HEK293 (cell line): ENCODE measurements around the gene SPACDR.
A peak's percentile ranks its signal among the peaks of the same experiment; 100 is the strongest.

ENCODE experiments used
- CTCF ChIP-seq: fragments of 450-650 bp; formaldehyde crosslinking; IDR thresholded peaks from 2 replicates; pipeline ENCODE4 v1.5.1; 2016; ENCODE audit warnings: missing biosample characterization, missing genetic modification characterization
- GLIS2 ChIP-seq: fragments of 450-650 bp; formaldehyde crosslinking; IDR thresholded peaks from 2 replicates; pipeline ENCODE4 v1.5.1; 2016; ENCODE audit warnings: missing biosample characterization, missing genetic modification characterization
- HOXC10 ChIP-seq: sonication (generic); formaldehyde crosslinking; IDR thresholded peaks from 2 replicates; pipeline ENCODE4 v1.8.1; 2023; ENCODE audit warnings: mild to moderate bottlenecking, missing genetic modification reagents
- IKZF3 ChIP-seq: fragments of 450-650 bp; IDR thresholded peaks from 2 replicates; pipeline ENCODE4 v1.5.0; 2018; ENCODE audit warnings: missing biosample characterization, mild to moderate bottlenecking, missing genetic modification characterization, moderate library complexity
- WT1 ChIP-seq: fragments of 450-650 bp; formaldehyde crosslinking; IDR thresholded peaks from 2 replicates; pipeline ENCODE4 v1.5.1; 2016; ENCODE audit warnings: missing biosample characterization, missing genetic modification characterization
- ZBTB1 ChIP-seq: fragments of 450-650 bp; formaldehyde crosslinking; IDR thresholded peaks from 2 replicates; pipeline ENCODE4 v1.5.1; 2016; ENCODE audit warnings: missing biosample characterization, missing genetic modification characterization
- ZBTB10 ChIP-seq: fragments of 450-650 bp; formaldehyde crosslinking; IDR thresholded peaks from 2 replicates; pipeline ENCODE4 v1.5.1; 2016; ENCODE audit warnings: missing biosample characterization, missing genetic modification characterization
- ZBTB26 ChIP-seq: fragments of 450-650 bp; formaldehyde crosslinking; optimal IDR thresholded peaks from 2 replicates; pipeline ENCODE3; 2016; ENCODE audit warnings: missing biosample characterization, mild to moderate bottlenecking, missing genetic modification characterization
- ZIC2 ChIP-seq: fragments of 450-650 bp; formaldehyde crosslinking; IDR thresholded peaks from 2 replicates; pipeline ENCODE4 v1.5.1; 2016; ENCODE audit warnings: missing biosample characterization, missing genetic modification characterization
- ZNF146 ChIP-seq: fragments of 450-650 bp; formaldehyde crosslinking; IDR thresholded peaks from 2 replicates; pipeline ENCODE4 v1.5.1; 2016; ENCODE audit warnings: missing biosample characterization, missing genetic modification characterization
- ZNF324 ChIP-seq: fragments of 450-650 bp; formaldehyde crosslinking; IDR thresholded peaks from 2 replicates; pipeline ENCODE4 v1.5.1; 2016; ENCODE audit warnings: missing biosample characterization, missing genetic modification characterization
- ZNF335 ChIP-seq: fragments of 450-650 bp; formaldehyde crosslinking; conservative IDR thresholded peaks from 2 replicates; pipeline ENCODE4 v1.5.1; 2016; ENCODE audit warnings: missing biosample characterization, missing genetic modification characterization
- ZNF366 ChIP-seq: fragments of 450-650 bp; formaldehyde crosslinking; conservative IDR thresholded peaks from 2 replicates; pipeline ENCODE4 v1.5.1; 2016; ENCODE audit warnings: missing biosample characterization, missing genetic modification characterization
- ZNF37A ChIP-seq: fragments of 450-650 bp; IDR thresholded peaks from 2 replicates; pipeline ENCODE4 v1.5.1; 2018; ENCODE audit warnings: missing biosample characterization, missing genetic modification characterization
- ZNF473 ChIP-seq: fragments of 450-650 bp; formaldehyde crosslinking; IDR thresholded peaks from 2 replicates; pipeline ENCODE4 v1.5.1; 2017; ENCODE audit warnings: missing biosample characterization, missing genetic modification characterization
- ZNF518A ChIP-seq: fragments of 450-650 bp; formaldehyde crosslinking; conservative IDR thresholded peaks from 2 replicates; pipeline ENCODE4 v1.5.1; 2016; ENCODE audit warnings: low read depth, missing biosample characterization, missing genetic modification characterization
- ZNF610 ChIP-seq: fragments of 450-650 bp; formaldehyde crosslinking; IDR thresholded peaks from 2 replicates; pipeline ENCODE4 v1.5.1; 2016; ENCODE audit warnings: missing biosample characterization, missing genetic modification characterization, borderline replicate concordance
- ZNF639 ChIP-seq: fragments of 450-650 bp; formaldehyde crosslinking; IDR thresholded peaks from 2 replicates; pipeline ENCODE4 v1.5.1; 2016; ENCODE audit warnings: missing biosample characterization, missing genetic modification characterization
- ZNF654 ChIP-seq: fragments of 450-650 bp; formaldehyde crosslinking; IDR thresholded peaks from 2 replicates; pipeline ENCODE4 v1.5.1; 2016; ENCODE audit warnings: low read depth, missing biosample characterization, missing genetic modification characterization
- ZSCAN16 ChIP-seq: fragments of 450-650 bp; formaldehyde crosslinking; IDR thresholded peaks from 2 replicates; pipeline ENCODE4 v1.5.1; 2016; ENCODE audit warnings: missing biosample characterization, missing genetic modification characterization
- ZSCAN30 ChIP-seq: fragments of 450-650 bp; IDR thresholded peaks from 2 replicates; pipeline ENCODE4 v1.5.1; 2018; ENCODE audit warnings: missing biosample characterization, mild to moderate bottlenecking, missing genetic modification characterization, moderate library complexity
- TF ChIP-seq, protein P1 (sequence below): fragments of 450-650 bp; formaldehyde crosslinking; IDR thresholded peaks from 2 replicates; pipeline ENCODE4 v1.5.1; 2017; ENCODE audit warnings: missing biosample characterization, missing genetic modification characterization
- TF ChIP-seq, protein P2 (sequence below): fragments of 450-650 bp; formaldehyde crosslinking; IDR thresholded peaks from 2 replicates; pipeline ENCODE4 v1.5.1; 2016; ENCODE audit warnings: missing biosample characterization, missing genetic modification characterization

SPACDR gene

DNA sequence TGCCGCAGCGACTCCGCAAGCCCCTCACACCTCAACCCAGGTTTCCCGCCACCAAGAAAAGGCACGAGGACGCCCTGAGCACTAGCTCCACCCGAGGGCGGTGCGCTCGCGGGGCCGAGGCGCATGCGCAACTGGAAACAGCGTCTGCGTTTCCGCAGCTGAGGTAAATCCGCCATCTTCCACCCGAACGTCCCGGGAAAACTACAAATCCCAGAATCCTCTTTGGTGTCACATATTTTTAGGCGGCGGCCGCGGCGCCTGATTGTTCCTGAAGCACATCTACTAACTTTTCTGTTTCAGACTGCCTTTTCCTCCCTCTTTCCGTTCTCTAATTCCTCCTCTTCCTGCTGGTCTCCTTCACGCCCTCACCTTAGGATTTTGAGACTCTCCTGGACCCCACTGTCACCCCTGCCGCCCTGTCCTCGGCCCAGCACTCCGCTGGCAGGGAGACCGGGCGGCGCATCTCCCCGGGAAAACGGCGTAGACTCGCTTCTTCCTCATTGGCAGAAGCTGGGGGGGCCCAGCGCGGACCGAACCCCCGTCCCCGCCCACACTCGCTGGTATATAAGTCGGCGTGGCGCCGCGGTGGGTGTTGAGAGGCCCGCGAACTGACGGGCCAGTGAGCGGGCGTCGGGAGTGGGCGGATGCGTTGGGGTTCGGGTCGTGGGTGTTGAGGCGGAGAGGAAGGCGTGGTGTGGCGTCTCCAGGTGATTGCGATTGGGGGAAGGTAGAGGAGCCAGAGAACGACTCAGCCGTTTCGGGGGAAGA lies 35.7 kb downstream of the SPACDR start, which contains the start of gene ZCWPW1 (continued):
- peak; percentile 28 for TF ChIP-seq ZNF518A (tag by site-specific recombination)
- TF ChIP-seq ZBTB26, result peak; percentile 60
- no peak; the same call in none of the 2 replicates for TF ChIP-seq ZNF639 (tag by site-specific recombination)
- peak; percentile 65 for TF ChIP-seq ZSCAN30 (tag by site-specific recombination)
- TF ChIP-seq, protein P1, sequence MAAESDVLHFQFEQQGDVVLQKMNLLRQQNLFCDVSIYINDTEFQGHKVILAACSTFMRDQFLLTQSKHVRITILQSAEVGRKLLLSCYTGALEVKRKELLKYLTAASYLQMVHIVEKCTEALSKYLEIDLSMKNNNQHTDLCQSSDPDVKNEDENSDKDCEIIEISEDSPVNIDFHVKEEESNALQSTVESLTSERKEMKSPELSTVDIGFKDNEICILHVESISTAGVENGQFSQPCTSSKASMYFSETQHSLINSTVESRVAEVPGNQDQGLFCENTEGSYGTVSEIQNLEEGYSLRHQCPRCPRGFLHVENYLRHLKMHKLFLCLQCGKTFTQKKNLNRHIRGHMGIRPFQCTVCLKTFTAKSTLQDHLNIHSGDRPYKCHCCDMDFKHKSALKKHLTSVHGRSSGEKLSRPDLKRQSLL (tag by site-specific recombination), result no peak; the same call in 1 of the 2 replicates
- peak; percentile 29; the same call in 1 of the 2 replicates for TF ChIP-seq ZNF146 (tag by site-specific recombination)
- TF ChIP-seq ZNF37A (tag by site-specific recombination), result no peak
- TF ChIP-seq ZBTB1, result 0 out of 2 replicates have a peak, but pooled peaks have one; percentile 47
- TF ChIP-seq, protein P2, sequence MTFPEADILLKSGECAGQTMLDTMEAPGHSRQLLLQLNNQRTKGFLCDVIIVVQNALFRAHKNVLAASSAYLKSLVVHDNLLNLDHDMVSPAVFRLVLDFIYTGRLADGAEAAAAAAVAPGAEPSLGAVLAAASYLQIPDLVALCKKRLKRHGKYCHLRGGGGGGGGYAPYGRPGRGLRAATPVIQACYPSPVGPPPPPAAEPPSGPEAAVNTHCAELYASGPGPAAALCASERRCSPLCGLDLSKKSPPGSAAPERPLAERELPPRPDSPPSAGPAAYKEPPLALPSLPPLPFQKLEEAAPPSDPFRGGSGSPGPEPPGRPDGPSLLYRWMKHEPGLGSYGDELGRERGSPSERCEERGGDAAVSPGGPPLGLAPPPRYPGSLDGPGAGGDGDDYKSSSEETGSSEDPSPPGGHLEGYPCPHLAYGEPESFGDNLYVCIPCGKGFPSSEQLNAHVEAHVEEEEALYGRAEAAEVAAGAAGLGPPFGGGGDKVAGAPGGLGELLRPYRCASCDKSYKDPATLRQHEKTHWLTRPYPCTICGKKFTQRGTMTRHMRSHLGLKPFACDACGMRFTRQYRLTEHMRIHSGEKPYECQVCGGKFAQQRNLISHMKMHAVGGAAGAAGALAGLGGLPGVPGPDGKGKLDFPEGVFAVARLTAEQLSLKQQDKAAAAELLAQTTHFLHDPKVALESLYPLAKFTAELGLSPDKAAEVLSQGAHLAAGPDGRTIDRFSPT, result peak; percentile 97
- peak; percentile 46 for TF ChIP-seq IKZF3 (tag by site-specific recombination)
- TF ChIP-seq ZNF473 (tag by site-specific recombination), result no peak
- TF ChIP-seq ZNF335 (tag by site-specific recombination), result peak; percentile 100
- peak; percentile 100 for TF ChIP-seq GLIS2 (tag by site-specific recombination)
- 0 out of 2 replicates have a peak, but pooled peaks have one; percentile 20 for TF ChIP-seq ZSCAN16 (tag by site-specific recombination)
- TF ChIP-seq ZIC2 (tag by site-specific recombination), result peak; percentile 60
- peak; percentile 100 for TF ChIP-seq ZBTB10
- no peak for TF ChIP-seq HOXC10 (CRISPR knock-in tag)
- no peak for TF ChIP-seq ZNF654 (tag by site-specific recombination)
- peak; percentile 91 for TF ChIP-seq ZNF324 (tag by site-specific recombination)
- peak; percentile 71; the same call in 1 of the 2 replicates for TF ChIP-seq WT1 (tag by site-specific recombination)
- TF ChIP-seq ZNF610 (tag by site-specific recombination), result peak; percentile 74; the same call in 1 of the 2 replicates
- TF ChIP-seq ZNF366 (tag by site-specific recombination), result peak; percentile 88
- peak; percentile 28; the same call in 1 of the 2 replicates for TF ChIP-seq CTCF
